Panc1 (cell line): ENCODE results near the gene NPR1.

Experiments used
- POLR2AphosphoS5 ChIP-seq: IDR thresholded peaks from 2 replicates; pipeline ENCODE4 v1.6.1; 2012; ENCODE audit warnings: mild to moderate bottlenecking, low read depth, low read length, moderate library complexity
- TF ChIP-seq, protein P1 (sequence below): fragments of 450-650 bp; IDR thresholded peaks from 2 replicates; pipeline ENCODE4 v1.5.1; 2017; ENCODE audit warnings: mild to moderate bottlenecking

DNA sequence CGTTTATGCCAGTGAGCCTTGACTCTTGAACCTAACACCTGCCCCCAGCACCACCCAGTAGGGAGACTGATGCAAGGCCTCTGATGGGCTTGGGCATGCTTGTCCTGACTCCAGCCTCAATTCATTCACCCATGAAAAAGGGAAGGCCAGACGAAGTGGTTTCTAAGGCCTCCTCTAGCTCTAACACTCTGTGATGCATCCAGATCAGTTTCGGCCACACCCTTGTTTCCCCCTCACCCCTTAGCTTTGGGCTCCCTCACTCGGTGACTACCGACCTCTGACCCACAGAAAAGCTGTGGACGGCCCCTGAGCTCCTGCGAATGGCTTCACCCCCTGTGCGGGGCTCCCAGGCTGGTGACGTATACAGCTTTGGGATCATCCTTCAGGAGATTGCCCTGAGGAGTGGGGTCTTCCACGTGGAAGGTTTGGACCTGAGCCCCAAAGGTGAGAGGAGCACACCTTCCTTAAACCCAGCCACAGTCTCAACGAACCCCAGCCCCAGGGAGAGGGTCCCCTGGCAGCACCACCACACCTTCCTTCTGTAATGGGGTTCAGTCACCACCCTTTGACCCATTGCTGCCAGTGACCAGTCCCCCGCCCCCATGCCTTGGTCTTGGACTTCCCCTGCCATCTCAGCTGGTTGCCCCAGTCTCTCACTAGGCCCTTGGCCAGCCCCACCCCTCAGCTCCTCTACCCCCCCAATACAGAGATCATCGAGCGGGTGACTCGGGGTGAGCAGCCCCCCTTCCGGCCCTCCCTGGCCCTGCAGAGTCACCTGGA lies 9.0 kb downstream of the NPR1 start:
- TF ChIP-seq, protein P1, sequence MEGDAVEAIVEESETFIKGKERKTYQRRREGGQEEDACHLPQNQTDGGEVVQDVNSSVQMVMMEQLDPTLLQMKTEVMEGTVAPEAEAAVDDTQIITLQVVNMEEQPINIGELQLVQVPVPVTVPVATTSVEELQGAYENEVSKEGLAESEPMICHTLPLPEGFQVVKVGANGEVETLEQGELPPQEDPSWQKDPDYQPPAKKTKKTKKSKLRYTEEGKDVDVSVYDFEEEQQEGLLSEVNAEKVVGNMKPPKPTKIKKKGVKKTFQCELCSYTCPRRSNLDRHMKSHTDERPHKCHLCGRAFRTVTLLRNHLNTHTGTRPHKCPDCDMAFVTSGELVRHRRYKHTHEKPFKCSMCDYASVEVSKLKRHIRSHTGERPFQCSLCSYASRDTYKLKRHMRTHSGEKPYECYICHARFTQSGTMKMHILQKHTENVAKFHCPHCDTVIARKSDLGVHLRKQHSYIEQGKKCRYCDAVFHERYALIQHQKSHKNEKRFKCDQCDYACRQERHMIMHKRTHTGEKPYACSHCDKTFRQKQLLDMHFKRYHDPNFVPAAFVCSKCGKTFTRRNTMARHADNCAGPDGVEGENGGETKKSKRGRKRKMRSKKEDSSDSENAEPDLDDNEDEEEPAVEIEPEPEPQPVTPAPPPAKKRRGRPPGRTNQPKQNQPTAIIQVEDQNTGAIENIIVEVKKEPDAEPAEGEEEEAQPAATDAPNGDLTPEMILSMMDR, result no peak
- TF ChIP-seq POLR2AphosphoS5, result no peak
